HG03521 (cell line): ENCODE data around the gene SRMS.

Source experiments
- ATAC-seq: cut with Tn5 transposase; IDR thresholded peaks from one replicate; pipeline ENCODE4 v1.9.1; 2021; ENCODE audit warnings: mild to moderate bottlenecking, moderate library complexity; ENCODE audit not compliant: unreplicated experiment

Gene SRMS

DNA sequence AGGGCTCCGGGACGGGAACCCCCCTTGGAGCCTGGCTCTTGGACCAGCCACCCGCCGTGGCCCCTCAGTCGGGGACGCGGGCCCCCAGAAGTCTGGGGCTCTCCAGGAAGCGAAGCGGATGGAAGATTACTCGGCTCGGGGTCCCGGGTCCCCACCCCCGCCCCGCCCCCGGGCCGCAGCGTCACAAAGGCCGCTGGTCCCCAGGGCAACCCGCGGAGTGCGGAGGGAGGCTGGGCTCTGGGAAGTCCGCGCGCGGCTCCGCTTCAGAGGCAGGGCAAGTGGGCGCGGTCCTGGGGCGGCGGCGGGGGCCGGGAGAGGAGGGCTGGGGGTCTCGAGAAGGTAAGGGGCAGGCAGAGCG is 6.4 kb upstream of the SRMS start, which contains the start of gene FNDC11:
Gene FNDC11, plus strand, starts transcription at position 227 of the 358 bp plus-strand sequence. CDS start 1,505 bp downstream, outside the sequence.
- no peak for ATAC-seq

DNA sequence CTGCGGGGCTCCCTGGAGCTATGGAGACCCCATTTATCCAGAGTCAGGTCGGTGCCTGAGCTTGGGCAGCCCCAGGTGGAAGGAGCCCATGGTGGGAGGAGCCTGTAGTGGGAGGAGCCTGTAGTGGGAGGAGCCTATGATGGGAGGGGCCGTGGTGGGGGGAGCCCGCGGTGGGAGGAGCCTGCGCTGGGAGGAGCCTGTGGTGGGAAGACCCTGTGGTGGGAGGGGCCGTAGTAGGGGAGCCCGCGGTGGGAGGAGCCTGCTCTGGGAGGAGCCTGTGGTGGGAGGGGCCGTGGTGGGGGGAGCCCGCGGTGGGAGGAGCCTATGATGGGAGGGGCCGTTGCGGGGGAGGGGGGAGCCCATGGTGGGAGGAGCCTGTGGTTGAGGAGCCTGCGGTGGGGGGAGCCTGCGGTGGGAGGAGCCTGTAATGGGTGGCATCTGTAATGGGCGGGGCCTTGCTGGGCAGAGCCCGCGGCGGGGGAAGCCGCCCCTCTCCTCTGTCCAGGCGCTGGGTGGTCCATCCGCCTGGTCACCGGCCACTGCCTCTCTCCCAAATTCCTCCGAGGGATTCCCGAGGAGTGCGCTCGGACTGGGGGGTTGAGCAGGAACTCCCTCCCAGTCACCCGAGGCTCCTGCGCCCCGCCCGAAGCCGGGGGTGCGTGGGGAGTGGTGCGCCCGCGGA is 5.8 kb upstream of the SRMS start:
- no peak for ATAC-seq

DNA sequence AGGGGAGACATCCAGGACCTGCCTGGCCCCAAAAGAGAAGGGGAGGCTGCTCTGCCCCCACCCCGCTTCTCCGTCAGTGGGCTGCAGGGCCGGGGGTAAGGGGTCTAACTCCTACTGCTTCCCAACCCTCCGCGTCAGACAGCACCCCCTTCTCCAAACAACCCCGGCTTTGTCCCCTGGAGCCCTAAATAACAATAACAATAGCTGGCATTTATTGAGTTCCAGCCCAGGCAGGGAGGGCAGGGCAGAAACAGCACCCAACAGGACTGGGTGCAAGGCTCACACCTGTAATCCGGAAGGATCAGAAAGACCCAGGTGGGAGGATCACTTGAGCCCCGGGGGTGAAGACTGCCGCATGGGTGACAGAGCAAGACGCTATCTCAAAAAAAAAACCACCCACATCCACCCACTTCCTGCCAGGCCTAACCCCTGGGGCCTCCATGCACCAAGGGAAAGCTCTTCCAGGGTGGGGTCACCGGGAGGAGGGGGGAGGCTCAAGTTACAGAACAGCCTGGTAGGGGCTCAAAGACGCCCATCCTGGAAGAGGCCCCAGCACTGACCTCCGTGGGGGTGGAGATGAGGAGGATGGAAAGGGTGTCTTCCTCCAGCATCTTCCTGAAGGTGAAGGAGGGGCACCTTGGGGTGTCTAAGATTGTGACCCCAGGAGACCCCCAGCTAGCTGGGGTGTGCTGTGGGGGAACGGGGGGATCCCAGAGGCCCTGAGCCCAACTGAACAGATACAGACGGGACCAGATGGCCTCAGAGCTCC is 5.1 kb upstream of the SRMS start:
- ATAC-seq: no peak

DNA sequence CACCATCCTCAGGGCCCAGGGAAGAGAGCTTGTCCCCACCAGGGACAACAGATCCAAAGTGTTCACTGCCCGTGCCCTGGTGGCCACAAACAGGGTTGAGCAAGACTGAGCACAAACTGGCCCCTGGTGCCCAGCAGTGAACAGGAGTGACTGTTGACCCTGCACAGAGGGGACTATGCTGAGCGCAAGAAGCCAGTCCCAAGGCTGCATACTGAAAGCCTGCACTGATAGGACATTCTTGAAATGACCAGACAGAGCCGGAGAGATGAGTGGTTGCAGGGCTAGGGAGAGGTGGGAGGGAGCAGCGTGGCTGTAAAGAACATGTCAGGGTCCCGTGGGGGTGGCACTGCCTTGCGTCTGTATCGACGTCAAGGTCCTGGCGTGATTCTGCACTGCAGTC is 3.5 kb upstream of the SRMS start:
- ATAC-seq: no peak

DNA sequence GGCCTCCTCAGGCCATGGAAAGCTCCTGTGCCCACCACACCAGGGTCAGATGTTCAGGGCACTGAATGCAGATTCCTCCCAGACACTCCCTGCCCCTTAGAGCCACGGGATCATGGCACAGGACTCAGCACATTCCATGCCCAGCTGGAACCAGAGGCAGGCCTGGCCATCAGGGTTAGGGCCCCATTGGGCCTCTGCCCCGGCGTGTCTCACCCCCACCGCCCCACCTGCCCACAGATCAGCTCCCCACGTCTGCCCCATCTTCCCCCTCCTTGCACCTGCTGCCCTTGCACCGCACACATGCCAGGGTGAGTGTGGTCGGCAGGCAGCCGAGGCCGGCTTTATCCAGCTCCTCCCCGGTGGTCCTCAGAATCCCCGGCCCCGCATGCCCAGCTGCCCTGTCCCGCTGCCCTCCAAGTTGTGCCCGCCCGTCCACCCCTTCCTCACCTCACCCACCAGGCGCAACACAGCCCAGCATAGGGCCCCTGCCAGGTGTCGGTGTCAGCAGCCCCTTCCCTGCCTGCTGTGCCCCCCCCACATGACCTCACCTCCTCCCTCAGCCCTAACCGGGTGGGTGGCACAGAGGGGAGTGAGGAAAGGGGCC is 2.2 kb upstream of the SRMS start:
- no peak for ATAC-seq

DNA sequence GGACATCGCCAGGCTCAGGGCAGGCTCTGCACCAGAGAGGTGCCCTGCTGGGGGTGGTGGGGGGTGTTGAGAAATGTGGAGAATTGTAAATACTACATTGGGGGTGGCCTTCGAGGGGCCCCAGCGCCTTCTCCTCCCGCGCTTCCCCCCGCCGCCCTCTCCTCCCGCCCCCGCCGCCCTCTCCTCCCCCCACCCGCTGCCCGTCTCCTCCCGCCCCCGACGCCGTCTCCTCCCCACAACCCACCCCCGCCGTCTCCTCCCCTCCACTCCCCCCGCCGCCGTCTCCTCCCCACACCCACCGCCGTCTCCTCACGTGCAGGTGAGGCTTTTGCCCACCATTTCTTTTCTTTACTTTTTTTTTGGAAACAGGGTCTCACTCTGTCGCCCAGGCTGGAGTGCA is 1.5 kb upstream of the SRMS start:
- no peak for ATAC-seq

DNA sequence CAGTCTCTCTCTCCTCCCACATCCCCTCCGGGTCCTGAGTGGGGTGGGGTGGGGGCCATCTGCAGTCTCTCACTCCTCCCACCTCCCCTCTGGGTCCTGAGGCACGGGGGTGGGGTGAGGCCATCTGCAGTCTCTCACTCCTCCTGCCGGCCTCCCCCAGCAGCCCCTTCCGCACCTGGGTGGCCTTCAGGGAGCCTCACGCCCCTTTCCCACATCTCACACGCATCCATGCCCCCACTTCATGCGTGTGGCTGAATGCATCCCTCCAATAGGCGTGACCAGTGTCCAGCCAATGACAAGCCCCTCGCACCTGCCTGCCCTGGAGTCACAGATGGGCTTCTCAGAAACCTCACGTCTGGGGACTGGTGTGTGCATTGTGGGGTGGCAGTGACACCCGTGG is 993 bp upstream of the SRMS start:
- no peak for ATAC-seq

DNA sequence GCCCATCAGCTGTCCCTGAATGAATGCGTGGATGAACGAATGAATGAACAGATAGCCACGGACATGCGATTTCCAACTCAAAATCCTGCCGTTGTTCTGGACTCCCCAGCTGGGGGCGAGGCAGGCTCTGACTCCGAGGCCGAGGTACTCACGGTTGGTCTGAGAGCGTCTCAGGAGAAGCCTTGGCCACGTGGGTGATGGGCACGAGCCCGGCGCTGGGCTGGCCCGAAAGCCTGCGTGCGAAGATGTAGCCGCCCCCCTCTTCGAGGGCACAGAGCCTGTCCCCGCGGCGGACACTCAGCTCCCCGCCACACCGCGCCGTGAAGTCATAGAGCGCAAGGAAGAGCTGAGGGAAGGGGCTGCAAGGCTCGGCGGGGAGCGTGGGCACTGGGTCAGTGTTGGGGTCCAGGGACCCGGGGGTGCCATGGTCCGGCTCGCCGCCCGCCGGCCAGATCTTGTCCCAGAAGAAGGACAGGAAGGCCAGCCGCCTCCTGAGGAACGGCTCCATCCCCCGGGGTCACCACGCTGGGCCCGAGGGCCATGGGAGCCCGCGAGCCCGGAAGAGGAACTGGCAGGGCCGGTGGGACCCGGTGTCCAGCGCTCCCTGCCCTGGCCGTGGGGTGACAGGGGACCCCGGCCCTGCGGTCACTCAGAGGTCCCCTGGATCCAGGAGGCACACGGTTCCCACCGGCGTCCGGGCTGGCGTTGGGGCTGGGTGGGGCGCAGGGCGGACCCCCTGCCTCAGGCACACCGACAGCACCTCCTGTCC is 409 bp downstream of the SRMS start:
- no peak for ATAC-seq

DNA sequence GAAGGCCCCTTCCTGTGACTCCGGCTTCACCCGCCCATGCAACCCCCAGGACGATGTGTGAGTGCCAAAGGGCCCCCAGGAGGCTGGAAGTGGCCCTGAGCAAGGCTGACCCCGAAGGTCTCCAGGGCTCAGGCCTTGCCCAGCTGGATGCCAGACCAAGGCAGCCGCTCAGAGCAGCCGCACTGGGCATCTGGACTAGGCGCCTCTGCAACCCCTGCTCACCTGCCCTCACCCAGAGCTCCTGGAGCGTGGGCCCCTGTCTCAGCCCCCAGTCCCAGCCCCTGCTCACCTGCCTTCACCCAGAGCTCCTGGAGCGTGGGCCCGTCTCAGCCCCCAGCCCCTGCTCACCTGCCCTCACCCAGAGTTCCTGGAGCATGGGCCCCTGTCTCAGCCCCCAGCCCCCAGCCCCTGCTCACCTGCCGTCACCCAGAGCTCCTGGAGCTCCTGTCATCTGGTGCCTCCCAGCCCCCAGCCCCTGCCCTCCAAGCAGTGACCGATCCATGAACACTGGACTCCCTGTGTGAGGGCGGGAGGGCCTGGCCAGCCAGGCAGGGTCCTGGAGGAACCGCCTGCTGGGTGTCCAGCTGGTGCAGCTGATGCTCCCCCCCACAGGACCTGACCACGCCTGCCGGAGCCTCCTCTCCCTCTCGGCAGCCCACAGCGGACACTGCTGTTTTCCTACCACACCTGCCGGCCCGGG is 1.1 kb downstream of the SRMS start:
- ATAC-seq: no peak

DNA sequence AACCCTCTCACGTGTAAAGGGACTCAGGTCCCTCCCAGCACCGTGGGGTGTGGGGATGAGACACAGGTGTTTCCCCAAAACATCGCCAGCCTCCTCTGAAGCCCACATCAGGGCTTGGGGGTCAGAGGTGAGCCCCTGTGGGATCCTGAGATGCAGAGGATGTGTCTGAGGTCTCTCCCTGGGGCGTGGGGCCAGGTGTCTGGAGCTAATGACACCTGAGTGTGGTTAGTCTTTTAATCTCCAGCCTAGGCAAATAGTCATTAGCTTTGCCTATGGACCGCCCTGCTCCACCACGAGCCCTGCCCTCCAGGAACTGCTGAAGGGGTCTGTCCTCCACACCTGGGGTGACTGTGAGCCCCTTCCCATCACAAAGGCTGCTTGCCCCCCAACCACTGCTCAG is 1.7 kb downstream of the SRMS start:
- no peak for ATAC-seq

DNA sequence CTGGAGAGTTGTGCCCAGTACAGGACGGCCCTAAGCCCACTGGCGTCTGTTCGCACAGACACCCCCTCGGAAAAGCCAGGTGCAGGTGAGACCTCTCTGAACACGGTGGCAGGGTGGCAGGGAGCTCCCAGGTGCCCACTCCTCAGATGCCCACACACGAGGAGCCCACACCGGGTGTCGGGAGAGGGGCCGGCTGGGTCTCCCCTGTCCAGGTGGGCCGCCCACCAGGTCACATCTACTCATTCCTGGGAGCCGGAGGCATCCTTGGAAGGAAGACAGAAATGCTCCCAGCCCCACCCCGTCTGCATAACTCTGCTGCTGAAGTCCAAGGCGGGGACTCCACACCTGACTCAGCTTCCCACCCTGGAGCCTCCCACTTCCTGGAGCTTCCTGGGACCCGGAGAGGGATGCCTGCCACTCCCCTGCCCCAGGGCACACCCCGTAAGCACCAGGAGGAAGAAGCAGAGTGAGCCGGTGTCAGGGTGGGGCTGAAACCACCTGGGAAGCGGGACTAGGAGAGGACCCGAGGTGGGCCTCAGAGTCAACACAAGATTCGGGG is 2.5 kb downstream of the SRMS start:
- ATAC-seq: no peak

DNA sequence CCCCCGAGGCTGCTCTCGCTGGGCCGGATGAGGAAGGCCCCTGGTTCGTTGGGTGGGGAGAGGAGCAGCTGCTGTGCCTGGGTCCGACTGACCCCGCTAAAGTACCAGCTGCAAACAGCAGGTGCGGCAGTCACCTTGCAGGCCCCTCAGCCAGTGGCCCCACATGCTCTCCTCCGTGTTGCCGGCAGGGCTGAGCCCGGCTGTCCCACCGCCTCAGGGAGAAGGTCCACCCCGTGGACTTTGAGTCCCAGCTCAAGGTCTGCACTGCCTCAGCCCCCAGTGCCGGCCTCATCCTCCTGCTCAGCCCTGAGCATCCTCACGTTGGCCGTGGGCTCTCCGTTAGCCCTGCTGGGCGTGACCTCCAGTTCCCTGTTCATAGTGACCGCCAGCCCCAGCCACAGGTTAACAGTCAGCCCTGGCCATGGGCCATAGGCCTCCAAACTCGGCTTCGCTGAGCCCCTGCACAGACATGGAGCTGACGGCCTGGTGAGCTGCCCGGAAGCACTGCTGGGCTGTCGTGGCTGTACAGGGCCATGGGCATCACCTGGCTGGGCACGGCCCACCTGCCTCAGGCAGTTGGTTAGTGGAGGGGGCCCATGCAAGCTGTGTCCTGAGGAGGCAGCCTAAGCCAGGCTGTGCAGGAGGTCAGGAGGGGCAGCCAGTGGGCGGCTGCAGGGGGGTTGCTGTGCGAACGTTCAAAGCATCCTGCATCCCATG is 3.1 kb downstream of the SRMS start:
- no peak for ATAC-seq

DNA sequence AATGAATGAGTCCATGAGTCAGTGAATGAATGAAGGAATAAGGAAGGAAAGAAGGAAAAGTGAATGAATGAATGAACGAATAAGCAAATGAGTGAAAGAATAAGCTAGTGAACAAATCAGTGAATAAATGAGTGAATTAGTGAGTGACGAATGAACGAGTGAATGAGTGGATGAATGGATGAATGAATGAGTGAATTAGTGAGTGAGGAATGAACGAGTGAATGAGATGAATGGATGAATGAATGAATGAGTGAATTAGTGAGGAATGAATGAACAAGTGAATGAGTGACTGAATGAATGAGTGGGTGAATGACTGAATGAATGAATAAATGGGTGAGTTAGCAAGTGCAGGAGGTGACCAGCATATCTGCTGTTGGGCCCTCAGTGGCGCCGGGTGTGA is 3.8 kb downstream of the SRMS start:
- no peak for ATAC-seq

DNA sequence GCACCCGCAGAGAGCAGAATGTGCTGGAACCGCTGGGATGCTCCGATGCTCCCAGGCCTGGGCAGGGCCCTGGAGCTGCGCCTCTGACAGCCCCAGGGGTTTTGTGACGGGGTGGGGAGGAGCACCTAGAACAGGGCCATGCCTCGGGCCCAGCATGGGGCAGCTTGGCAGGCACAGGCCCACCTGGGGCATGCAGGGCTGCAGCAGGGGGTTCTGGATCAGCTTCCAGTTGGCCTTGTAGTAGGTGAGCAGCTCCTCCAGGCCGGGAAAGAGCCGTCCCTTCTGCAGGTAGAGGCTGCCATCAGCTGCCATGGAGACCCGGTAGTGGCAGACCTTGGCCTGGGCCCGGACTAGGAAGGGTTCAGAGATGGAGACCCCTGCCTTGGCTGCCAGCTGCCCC is 4.4 kb downstream of the SRMS start:
- ATAC-seq: no peak

DNA sequence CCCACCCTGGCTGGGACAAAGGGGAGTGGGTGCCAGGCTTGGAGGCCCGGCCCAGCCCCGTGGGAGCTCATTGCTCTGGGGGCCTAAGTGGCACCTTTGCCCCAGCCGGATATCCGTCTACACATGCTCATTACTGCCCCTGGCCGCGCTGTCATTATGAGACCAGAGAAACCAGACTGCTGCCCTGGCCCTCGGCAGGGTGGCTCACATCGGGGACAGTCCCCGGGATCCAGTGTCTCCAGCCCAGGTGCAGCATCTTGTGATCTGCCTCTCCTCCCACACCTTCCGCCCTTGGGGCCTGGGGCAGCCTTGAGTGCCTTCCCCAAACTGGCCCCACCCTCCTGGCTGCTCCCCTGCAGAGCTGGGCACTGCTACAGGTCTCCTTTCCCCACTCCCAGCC is 4.9 kb downstream of the SRMS start:
- ATAC-seq: no peak

DNA sequence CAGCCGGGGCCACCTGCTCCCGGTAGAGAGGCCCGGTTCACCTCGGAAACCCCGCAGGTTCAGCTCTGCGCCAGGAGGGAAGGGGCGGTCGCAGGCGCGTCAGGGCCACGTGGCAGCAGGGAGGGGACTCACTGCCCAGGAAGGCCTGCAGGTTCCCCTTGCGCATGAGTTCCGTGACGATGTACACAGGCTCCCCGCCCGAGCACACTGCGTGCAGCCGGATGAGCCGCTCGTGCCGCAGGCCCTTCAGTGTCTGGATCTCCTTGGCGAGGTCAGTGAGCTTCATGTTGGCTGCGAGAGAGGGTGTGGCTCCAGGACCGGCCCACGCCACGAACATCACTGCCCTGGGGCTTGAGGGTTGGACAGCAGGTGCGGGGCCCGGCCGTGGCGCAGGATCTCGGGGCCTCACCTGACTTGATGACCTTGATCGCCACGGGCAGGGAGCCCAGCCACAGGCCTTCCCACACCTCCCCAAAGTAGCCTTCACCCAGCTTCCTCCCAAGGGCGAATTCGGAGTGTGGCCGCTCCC is 5.5 kb downstream of the SRMS start:
- no peak for ATAC-seq

DNA sequence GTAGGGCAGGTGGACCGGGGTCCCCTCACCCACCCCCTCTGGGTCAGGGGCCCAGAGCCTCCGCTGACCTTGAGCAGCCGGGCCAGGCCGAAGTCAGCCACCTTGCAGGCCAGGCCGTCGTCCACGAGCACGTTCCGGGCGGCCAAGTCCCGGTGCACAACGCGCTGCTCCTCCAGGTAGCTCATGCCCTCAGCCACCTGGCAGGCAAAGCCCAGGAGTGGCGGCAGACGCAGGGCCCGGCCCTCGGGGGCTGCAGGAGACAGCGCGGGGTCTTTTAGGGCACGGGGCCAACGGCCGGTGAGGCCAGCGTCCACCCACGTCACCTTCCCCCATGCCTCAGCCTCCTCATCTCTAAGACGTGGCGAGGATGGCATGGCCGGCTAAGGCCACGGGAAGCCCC is 6.2 kb downstream of the SRMS start:
- ATAC-seq: no peak

DNA sequence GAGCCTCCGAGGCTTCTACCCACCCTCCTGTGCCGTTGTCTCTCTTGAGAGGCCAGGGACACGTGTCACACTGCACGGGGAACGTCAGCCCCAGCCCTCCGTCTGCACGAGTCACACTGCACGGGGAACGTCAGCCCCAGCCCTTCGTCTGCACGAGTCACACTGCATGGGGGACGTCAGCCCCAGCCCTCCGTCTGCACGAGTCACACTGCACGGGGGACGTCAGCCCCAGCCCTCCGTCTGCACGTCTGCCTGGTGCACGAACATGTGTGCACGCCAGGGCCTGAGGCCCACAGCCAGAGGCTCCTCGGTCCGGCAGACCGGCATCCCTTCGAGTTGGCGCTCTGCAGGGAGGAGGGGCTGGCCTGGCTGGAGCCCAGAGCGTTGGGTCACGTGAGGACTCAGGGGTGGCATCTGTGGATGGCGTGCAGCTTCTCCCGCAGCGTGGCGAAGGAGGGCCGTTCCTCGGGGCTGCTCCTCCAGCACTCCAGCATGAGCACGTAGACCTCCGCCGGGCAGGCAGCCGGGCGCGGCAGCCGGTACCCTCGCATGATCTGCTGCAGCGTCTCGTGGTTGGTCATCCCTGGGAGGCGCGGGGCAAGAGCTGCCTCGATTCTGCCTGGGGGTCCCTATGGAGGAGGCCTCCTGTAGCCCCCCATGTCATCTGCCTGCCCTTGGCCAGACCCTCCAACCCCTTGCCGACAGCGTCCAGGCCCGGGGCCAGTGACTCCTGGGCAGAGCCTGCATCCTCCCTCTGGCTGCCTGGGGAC is 6.9 kb downstream of the SRMS start:
- no peak for ATAC-seq
